GM06990 (cell line): ENCODE measurements around the gene C19orf25.

Experiments
- DNase-seq: peaks from one replicate; pipeline ENCODE4 v3.0.0-alpha.2; 2011; ENCODE audit not compliant: insufficient read length; ENCODE audit errors: extremely low read depth
- H3K27me3 ChIP-seq: replicated peaks from 2 replicates; pipeline ENCODE4 v1.6.0; 2011; ENCODE audit warnings: low read length; ENCODE audit not compliant: control insufficient read depth, insufficient read depth
- H3K36me3 ChIP-seq: 2 replicates; pipeline ENCODE4 v1.5.1; 2011; ENCODE audit warnings: low read length; ENCODE audit not compliant: control insufficient read depth, insufficient read depth
- H3K4me3 ChIP-seq: replicated peaks from 2 replicates; pipeline ENCODE4 v1.5.1; 2011; ENCODE audit warnings: low read depth, mild to moderate bottlenecking, control low read depth, low read length
- CTCF ChIP-seq: IDR thresholded peaks from 2 replicates; pipeline ENCODE4 v1.5.1; 2011; ENCODE audit warnings: low read length, control low read depth, mild to moderate bottlenecking, inconsistent platforms; ENCODE audit not compliant: insufficient read depth, poor library complexity, severe bottlenecking

Gene C19orf25

GRCh38 chr19:1438933-1439354, 40.1 kb downstream of the C19orf25 start:
- H3K4me3 ChIP-seq: peak overlapping the region; percentile 80
- no peaks in the 10 kb centered on the region for H3K27me3 ChIP-seq
- peaks cover 33% of the 10 kb centered on the region for H3K36me3 ChIP-seq
- no peak for TF ChIP-seq CTCF
- DNase-seq: no peak

GRCh38 chr19:1438035-1438932, 40.7 kb downstream of the C19orf25 start, which contains the start of gene RPS15:
RPS15 (plus strand) TSS chr19:1438396; CDS start chr19:1438426, 30 bp downstream.
- peaks cover 37% of the 10 kb centered on the region for H3K36me3 ChIP-seq
- H3K4me3 ChIP-seq: peak within 1 kb of the TSS; percentile 80
- TF ChIP-seq CTCF: peak; percentile 97
- no peaks in the 10 kb centered on the region for H3K27me3 ChIP-seq
- DNase-seq: peak; percentile 97

- peaks cover 39% of the 10 kb centered on the region for H3K36me3 ChIP-seq
- no peak for TF ChIP-seq CTCF
Measured at GRCh38 chr19:1437609-1438008, 41.4 kb downstream of the C19orf25 start.

GRCh38 chr19:1435378-1435989, 43.5 kb downstream of the C19orf25 start:
- Histone ChIP-seq H3K36me3 (peaks cover 37% of the 10 kb centered on the region), H3K4me3 (no peak overlapping the region), H3K27me3 (no peaks in the 10 kb centered on the region)
- no peak for DNase-seq
- no peak for TF ChIP-seq CTCF

More at GRCh38 chr19:1437609-1438008, 41.4 kb downstream of the C19orf25 start:
- no peak for DNase-seq
- Histone ChIP-seq H3K27me3 (no peaks in the 10 kb centered on the region), H3K4me3 (peak overlapping the region; percentile 80)

- TF ChIP-seq CTCF: no peak
- H3K4me3 ChIP-seq: no peak overlapping the region
- H3K36me3 ChIP-seq: peaks cover 31% of the 10 kb centered on the region
- no peak for DNase-seq
- no peaks in the 10 kb centered on the region for H3K27me3 ChIP-seq
Measured at GRCh38 chr19:1434577-1435060, 44.4 kb downstream of the C19orf25 start.
